Muscle layer of duodenum (tissue), 2 donors: Measurements from ENCODE around the gene RNF227.

Experiments used
- H3K27ac ChIP-seq: one replicate; pipeline ENCODE4 v1.7.0; 2013; ENCODE audit warnings: mild to moderate bottlenecking, low read length
- H3K27me3 ChIP-seq: one replicate; pipeline ENCODE4 v1.7.0; 2013; ENCODE audit warnings: low read depth, mild to moderate bottlenecking, control low read depth, low read length
- H3K36me3 ChIP-seq, 2 donors: one replicate each; pipeline ENCODE4 v1.7.0; 2013; ENCODE audit warnings: low read length in 2 of 2, control low read depth in 1 of 2, mild to moderate bottlenecking in 1 of 2; ENCODE audit not compliant: insufficient read depth in 2 of 2, control insufficient read depth in 1 of 2
- H3K4me1 ChIP-seq, 2 donors: one replicate each; pipeline ENCODE4 v1.7.0; 2013; ENCODE audit warnings: low read length in 2 of 2, mild to moderate bottlenecking in 2 of 2, control low read depth in 1 of 2, moderate library complexity in 1 of 2; ENCODE audit not compliant: insufficient read depth in 2 of 2, control insufficient read depth in 1 of 2
- H3K4me3 ChIP-seq, 2 donors: one replicate each; pipeline ENCODE4 v1.7.0; 2013; ENCODE audit warnings: low read length in 2 of 2, low read depth in 1 of 2, mild to moderate bottlenecking in 1 of 2
- H3K9me3 ChIP-seq, 2 donors: one replicate each; pipeline ENCODE4 v1.7.0; 2013; ENCODE audit warnings: low read length in 2 of 2, control low read depth in 1 of 2, mild to moderate bottlenecking in 1 of 2; ENCODE audit not compliant: control insufficient read depth in 1 of 2
- donor health status: healthy.

RNF227 gene

DNA sequence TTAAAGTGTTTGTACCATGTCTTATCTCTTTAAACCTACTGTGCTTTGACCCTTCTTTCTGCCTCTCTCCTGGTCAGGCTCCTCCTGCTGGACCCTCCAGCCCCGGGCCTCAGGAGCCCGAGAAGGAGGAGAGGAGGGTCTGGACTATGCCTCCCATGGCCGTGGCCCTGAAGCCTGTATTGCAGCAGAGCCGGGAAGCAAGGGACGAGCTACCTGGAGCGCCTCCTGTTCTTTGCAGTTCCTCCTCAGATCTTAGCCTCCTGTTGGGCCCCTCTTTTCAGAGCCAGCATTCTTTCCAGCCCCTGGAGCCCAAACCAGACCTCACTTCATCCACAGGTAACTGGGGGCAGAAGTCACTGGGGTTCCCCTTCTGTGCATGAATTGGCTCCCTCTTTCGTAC lies 29.6 kb upstream of the RNF227 start:
- Histone ChIP-seq H3K36me3 (peaks cover 54 to 80% of the 10 kb centered on the region in 2 donors), H3K27ac (no peak overlapping the region), H3K4me3 (no peak overlapping the region)

DNA sequence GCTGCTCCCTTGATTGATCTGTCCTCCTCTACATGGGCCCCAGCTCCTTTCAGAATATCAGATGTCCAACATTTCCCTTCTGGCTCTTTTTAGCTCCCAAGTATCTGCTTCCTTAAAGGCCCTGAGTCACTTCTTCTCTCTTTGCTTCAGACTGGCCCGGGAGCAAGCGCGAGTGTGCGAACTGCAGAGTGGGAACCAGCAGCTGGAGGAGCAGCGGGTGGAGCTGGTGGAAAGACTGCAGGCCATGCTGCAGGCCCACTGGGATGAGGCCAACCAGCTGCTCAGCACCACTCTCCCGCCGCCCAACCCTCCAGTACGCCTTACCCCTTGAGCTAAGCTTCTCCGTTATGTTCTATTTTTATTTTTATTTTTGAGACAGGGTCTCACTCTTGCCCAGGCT lies 28.2 kb upstream of the RNF227 start:
- H3K4me1 ChIP-seq: no peaks in the 10 kb centered on the region
- no peak overlapping the region for H3K4me3 ChIP-seq
- peaks cover 62 to 90% of the 10 kb centered on the region in 2 donors for H3K36me3 ChIP-seq
- no peaks in the 10 kb centered on the region for H3K9me3 ChIP-seq
- no peak overlapping the region for H3K27ac ChIP-seq
- no peaks in the 10 kb centered on the region for H3K27me3 ChIP-seq

More for the DNA sequence above, 29.6 kb upstream of the RNF227 start:
- Histone ChIP-seq H3K27me3 (no peaks in the 10 kb centered on the region), H3K9me3 (no peaks in the 10 kb centered on the region), H3K4me1 (no peaks in the 10 kb centered on the region)

DNA sequence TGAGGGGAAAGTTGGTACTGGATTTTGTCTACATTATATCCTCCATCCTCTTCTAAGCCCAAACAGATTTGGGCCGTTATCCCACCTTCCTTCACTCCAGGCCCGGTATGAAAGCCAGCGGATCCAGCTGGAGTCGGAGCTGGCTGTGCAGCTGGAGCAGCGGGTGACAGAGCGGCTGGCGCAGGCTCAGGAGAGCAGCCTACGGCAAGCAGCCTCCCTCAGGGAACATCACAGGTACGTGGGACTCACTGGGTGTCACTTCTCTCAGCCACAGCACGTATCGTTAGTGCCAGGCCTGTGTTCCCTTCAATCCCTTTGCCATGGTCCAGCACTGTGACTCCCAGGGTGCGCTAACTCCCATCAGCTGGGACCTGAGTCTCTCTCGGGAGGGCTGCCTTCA lies 27.2 kb upstream of the RNF227 start:
- H3K27ac ChIP-seq: no peak overlapping the region
- H3K9me3 ChIP-seq: no peaks in the 10 kb centered on the region
- no peaks in the 10 kb centered on the region for H3K4me1 ChIP-seq
- peaks cover 56 to 88% of the 10 kb centered on the region in 2 donors for H3K36me3 ChIP-seq
- no peak overlapping the region for H3K4me3 ChIP-seq
- H3K27me3 ChIP-seq: no peaks in the 10 kb centered on the region

DNA sequence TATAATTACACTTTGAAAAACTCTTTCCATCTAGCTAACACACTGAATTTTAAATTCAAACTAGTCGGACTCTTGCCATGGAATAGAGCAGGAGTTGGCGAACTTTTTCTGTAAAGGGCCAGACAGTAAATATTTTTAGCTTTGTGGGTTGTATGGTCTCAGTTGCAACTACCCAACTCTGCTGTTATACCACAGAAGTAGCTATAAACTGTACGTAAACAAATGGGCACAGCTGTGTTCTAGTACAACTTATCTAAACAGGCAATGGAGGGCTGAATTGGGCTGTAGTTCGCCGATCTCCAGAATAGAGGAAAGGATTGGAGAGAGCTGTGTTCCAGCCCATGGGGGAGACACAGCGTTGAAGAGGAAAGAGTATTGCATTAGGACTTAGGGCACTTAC lies 24.7 kb upstream of the RNF227 start:
- peaks cover 46 to 82% of the 10 kb centered on the region in 2 donors for H3K36me3 ChIP-seq
- H3K9me3 ChIP-seq: no peaks in the 10 kb centered on the region
- H3K4me3 ChIP-seq: no peak overlapping the region
- H3K27ac ChIP-seq: no peak overlapping the region
- H3K4me1 ChIP-seq: no peaks in the 10 kb centered on the region
- no peaks in the 10 kb centered on the region for H3K27me3 ChIP-seq

DNA sequence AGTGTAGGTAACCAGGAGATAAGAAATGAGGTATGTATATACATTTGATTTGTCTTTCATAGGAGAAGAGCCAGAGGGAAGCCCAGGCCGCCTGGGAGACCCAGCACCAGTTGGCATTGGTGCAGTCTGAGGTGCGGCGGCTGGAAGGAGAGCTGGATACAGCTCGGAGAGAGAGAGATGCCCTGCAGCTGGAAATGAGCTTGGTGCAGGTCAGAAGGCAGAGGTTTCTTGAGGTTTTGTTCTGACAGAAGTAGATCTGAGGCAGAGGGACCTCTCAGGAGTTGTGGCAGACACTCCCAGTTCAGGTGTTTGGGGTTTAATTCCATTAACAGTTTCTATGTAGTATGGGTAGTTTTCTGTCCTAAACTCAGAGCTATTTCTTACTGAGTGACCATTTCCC lies 23.9 kb upstream of the RNF227 start:
- Histone ChIP-seq H3K27ac (no peak overlapping the region), H3K4me1 (no peaks in the 10 kb centered on the region), H3K27me3 (no peaks in the 10 kb centered on the region), H3K9me3 (no peaks in the 10 kb centered on the region), H3K4me3 (no peak overlapping the region), H3K36me3 (peaks cover 43 to 79% of the 10 kb centered on the region in 2 donors)

DNA sequence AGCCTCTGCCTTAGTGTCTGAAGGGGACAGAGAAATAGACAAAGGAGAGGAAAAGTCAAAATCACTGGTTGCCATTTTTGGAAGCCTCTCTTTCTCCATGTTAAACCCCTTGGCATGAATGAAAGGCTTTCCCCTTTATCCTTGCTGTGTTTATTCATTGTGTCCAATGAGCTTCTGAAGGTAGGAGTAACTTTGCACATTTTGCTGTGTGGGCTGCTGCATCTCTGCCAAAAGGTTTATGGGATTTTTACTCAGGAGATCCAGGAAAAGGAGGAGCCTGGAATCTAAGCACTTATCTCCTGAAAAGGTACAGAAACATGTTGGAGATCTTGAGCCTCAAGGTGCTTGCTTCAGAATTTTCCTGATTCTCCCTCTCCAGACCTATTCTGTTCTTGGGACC lies 19.8 kb upstream of the RNF227 start:
- H3K27ac ChIP-seq: no peak overlapping the region
- peaks cover 9 to 25% of the 10 kb centered on the region in 2 donors for H3K4me1 ChIP-seq
- H3K27me3 ChIP-seq: no peaks in the 10 kb centered on the region
- H3K36me3 ChIP-seq: peaks cover 33 to 49% of the 10 kb centered on the region in 2 donors
- H3K9me3 ChIP-seq: no peaks in the 10 kb centered on the region
- H3K4me3 ChIP-seq: no peak overlapping the region

DNA sequence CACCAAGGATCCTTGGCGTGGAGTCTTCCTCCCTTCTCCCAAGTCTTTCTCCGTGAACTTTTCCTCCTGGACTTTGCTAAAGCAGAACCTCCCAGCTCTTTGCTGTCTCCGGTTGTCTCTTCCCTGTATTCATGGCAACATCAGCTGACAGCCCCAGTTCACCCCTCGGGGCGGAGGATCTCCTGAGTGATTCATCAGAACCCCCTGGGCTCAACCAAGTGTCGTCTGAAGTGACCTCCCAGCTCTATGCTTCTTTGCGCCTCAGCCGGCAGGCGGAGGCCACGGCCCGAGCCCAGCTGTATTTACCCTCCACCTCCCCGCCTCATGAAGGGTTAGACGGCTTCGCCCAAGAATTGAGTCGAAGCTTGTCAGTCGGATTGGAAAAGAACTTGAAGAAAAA lies 16.9 kb upstream of the RNF227 start:
- peak overlapping the region; percentile 68 to 97 for H3K4me3 ChIP-seq
- H3K9me3 ChIP-seq: no peaks in the 10 kb centered on the region
- peak overlapping the region; percentile 93 for H3K27ac ChIP-seq
- H3K27me3 ChIP-seq: no peaks in the 10 kb centered on the region
- H3K4me1 ChIP-seq: peaks cover 9 to 32% of the 10 kb centered on the region in 2 donors
- H3K36me3 ChIP-seq: peaks cover 12 to 24% of the 10 kb centered on the region in 2 donors

DNA sequence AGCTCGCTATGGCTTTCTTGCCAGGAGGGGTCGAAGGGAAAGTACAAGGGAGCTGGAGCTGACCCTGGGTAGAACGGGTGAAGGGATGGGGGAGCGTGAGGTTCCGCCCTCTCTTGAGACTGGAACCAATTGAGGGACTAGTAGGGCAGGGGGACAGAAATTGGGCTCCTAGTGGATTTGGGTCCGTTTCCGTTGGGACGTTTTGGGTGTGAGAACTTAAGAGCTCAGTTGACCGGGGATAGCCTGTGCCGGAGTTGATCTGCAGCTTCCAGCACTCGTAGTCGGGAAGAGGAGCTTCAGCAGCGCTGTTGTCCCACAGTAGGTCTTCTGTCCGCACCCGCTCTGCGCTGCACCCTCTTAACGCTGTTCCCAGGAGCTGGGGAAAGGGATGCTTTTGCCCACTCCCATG lies 16.4 kb upstream of the RNF227 start:
- Histone ChIP-seq H3K9me3 (no peaks in the 10 kb centered on the region), H3K36me3 (peaks cover 12 to 24% of the 10 kb centered on the region in 2 donors), H3K4me3 (peak overlapping the region; percentile 68 to 97), H3K27me3 (no peaks in the 10 kb centered on the region), H3K4me1 (peaks cover 9 to 32% of the 10 kb centered on the region in 2 donors), H3K27ac (peak overlapping the region; percentile 93)

DNA sequence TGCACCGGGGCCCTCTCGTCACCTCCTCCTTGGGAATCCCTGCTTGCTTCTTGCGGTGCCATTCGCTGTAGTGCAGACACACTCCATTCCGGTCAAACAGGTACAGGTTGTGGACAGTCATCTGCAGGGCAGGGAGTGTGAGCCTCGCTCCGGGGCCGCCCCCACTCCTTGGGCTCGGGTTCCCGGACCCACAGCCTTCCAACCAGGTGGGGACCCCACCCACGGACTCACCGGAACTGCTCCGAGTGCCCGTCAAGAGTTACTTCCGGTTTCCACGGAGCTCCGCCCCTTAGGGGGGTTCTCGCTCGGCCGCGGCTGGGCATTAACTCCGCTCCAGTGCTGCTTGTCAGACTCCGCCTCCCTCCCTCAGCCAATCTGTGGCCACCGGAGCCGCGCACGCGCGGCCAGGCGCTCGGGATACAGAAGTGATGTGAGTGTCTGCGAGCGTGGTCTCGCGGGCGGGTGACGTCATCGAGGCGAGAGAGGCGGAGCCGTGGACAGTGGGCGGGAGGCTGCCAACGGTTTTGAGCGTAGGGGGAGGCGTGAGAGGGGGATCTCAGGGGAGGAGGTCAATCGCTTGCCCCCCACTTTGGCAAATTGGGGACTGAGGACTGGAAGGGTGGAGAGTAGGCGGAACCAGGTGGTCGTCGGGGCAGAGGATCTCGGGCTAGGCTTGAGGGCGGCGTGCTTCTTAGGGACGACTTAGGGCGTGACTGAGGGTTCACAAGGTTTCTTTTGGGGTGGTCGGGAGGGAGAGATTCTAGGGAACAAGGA lies 15.8 kb upstream of the RNF227 start, which contains the start of the genes CNTROB and TRAPPC1:
CNTROB (plus strand) TSS at position 498 of the 774 bp plus-strand sequence. CDS start 874 bp downstream, outside the sequence.
TRAPPC1 (minus strand) TSS at position 238 of the 774 bp plus-strand sequence; CDS start at position 121, 117 bp downstream.
- H3K27ac ChIP-seq: peak within 1 kb of the TSS; percentile 93
- peaks cover 9 to 32% of the 10 kb centered on the region in 2 donors for H3K4me1 ChIP-seq
- H3K36me3 ChIP-seq: peaks cover 10 to 19% of the 10 kb centered on the region in 2 donors
- H3K27me3 ChIP-seq: no peaks in the 10 kb centered on the region
- peak within 1 kb of the TSS; percentile 68 to 97 for H3K4me3 ChIP-seq
- H3K9me3 ChIP-seq: no peaks in the 10 kb centered on the region

DNA sequence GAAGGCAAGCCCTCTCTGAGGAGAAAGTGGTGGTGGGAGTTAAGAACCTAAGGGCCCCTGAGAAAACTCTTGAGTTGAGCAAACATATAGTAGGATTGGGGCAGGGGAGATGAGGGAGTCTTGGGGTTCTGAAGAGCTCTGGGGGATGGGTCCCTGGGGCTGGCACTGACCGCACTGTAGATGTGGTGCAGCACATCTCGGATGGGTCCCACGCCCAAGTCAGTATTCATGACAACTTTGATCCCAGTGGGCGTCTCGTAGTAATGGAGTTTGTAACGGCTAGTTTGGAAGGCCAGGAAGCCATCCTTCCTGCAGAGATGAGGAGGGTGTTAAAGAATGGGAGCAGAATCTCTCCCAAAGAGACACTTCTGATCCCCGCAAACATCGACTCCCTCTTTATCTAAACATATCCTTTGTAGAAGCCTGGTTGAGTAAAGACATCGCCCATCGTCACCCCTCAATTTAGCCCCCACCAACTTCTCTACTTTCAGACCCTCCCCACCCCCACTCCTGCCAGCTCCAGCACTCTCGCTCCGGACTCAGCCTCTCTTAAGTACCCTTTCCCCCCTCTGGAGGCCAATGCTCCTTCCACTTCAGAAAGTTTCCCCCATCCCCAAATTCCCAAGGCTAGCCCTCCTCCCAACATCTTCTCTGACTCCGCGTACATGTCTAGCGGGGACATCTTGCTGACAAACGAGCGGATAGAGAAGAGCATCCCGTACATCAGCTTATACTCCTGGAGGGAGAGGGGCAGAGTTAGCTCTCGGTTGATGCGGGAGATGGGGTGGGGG lies 14.9 kb upstream of the RNF227 start:
- Histone ChIP-seq H3K36me3 (peaks cover 6 to 10% of the 10 kb centered on the region in 2 donors), H3K4me1 (peaks cover 9 to 32% of the 10 kb centered on the region in 2 donors), H3K4me3 (peak overlapping the region; percentile 68 to 97), H3K27ac (peak overlapping the region; percentile 70), H3K27me3 (no peaks in the 10 kb centered on the region), H3K9me3 (no peaks in the 10 kb centered on the region)
